Heart left ventricle (tissue), 13 donors: ENCODE data around the gene PRIMPOL.

Experiments used
- POLR2A ChIP-seq, 2 donors: fragments of 450-650 bp; IDR thresholded peaks; one replicate each; pipeline ENCODE4 v1.6.1; 2017; ENCODE audit warnings: antibody characterized with exemption in 2 of 2, mild to moderate bottlenecking in 2 of 2, moderate library complexity in 2 of 2
- TF ChIP-seq, protein P1 (sequence below), 12 donors: fragments of 200-600 bp; sonication (generic) in 4 of 12; IDR thresholded peaks; one replicate each; pipeline versions ENCODE4 v1.5.0 to v1.8.0; 2018 to 2022; ENCODE audit warnings: antibody characterized with exemption in 12 of 12, mild to moderate bottlenecking in 5 of 12
- donor health status: ischemic (EF 13 %, LVEDD 7.1; RV severe dilation, severe dysfunction).
- donor health status: DM: no; HTN: yes; CAD: no.
- donor health status: DM: no; HTN: no; CAD: no.
- donor health status: ischemic (EF 25% LVEDD 6.9; RV normal size, moderate dysfunction).
- donor health status: ischemic (EF 25% LVEDD 5.7; RV mildly dilated, moderate dysfunction).
- donor health status: ischemic (EF 35%, LVEDD 5.7; RV mildly dilated, moderate dysfunction).
- donor health status: nonischemic (EF 11% LVEDD 7.7; RV severe dilation, severe dysfunction).
- donor health status: DM: yes; HTN: yes; CAD: no.
- donor health status: PGD.
- donor health status: ischemic (EF 29% LVEDD 5.4; RV normal size, mild dysfunction).
- donor health status: nonischemic (EF 23%, LVEDD 6.1; RV moderate dilation, normal function).

DNA sequence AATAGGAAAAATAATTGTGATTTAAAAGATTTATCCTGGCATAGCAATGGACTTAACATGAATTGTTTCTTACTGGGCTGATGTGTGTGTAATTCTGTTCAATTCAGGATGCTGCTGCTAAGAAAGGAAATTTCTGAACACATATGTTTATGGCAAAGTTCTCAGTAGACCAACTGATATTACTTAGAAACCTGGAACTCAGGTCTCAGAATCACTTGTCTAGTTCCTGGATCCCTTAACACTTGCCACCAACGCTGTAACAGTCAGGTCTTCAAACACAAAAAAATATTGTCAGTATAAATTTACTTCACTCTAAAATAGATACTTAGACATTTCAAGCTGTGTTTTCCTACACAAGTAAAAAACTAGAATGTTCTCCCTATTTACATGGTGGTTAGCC is 5.8 kb upstream of the PRIMPOL start:
- TF ChIP-seq, protein P1, sequence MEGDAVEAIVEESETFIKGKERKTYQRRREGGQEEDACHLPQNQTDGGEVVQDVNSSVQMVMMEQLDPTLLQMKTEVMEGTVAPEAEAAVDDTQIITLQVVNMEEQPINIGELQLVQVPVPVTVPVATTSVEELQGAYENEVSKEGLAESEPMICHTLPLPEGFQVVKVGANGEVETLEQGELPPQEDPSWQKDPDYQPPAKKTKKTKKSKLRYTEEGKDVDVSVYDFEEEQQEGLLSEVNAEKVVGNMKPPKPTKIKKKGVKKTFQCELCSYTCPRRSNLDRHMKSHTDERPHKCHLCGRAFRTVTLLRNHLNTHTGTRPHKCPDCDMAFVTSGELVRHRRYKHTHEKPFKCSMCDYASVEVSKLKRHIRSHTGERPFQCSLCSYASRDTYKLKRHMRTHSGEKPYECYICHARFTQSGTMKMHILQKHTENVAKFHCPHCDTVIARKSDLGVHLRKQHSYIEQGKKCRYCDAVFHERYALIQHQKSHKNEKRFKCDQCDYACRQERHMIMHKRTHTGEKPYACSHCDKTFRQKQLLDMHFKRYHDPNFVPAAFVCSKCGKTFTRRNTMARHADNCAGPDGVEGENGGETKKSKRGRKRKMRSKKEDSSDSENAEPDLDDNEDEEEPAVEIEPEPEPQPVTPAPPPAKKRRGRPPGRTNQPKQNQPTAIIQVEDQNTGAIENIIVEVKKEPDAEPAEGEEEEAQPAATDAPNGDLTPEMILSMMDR (IDR thresholded peaks at IDR 0.05): no peak
- TF ChIP-seq POLR2A (IDR thresholded peaks at IDR 0.05): no peak
